ENCODE measurements around the gene IFNGR1. TPM values are rescaled to one million over a fixed set of nuclear protein-coding genes. Genes with fewer than 3 reads are reported as not detected.
"Not testable (repeated sequence)": the region's sequence is repeated elsewhere in the genome, so short reads cannot be mapped to it uniquely, and the experiment has no call there.

IFNGR1 gene
- total and polyA plus RNA-seq, 4 donors = 60.4 to 136 (median 92.4) TPM

DNA sequence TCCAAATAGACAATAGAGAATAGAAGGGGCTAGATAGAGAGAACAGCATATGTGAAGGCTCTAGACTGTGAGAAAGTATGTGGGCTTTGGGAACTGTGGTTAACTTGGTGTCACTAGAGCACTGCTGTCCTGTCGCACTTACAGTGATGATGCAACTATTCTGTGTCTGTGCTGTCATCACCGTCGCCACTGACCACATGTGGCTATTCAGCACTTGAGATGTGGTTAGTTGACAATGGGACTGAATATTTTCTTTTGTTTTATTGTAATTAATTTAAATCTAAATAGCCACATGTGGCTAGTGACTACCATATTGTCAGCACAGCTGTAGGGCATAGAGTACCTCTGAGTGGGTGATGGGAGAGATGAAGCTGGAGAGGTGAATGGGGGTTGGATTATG lies 39.0 kb upstream of the IFNGR1 start:
- no peak overlapping the region for H3K27ac ChIP-seq (ENCODE audit: low read depth, low read length)
- peaks cover 3% of the 10 kb centered on the region for H3K4me1 ChIP-seq (ENCODE audit: control insufficient read depth, insufficient read depth, low read length)
- WGBS (ENCODE audit: insufficient coverage) = 88% methylated on average over 1 of the region's 3 CpGs
- no peak for DNase-seq (ENCODE audit: low read depth in 4 of 6, low spot score in 6 of 6)
- H3K36me3 ChIP-seq (ENCODE audit: control insufficient read depth, insufficient read depth, low read length) = no peaks in the 10 kb centered on the region
- no peak overlapping the region for H3K4me3 ChIP-seq (ENCODE audit: low read depth, low read length)
- H3K27me3 ChIP-seq (ENCODE audit: control insufficient read depth, insufficient read depth, low read length) = no peaks in the 10 kb centered on the region
- H3K9me3 ChIP-seq (ENCODE audit: control insufficient read depth, insufficient read depth, low read length) = no peaks in the 10 kb centered on the region

DNA sequence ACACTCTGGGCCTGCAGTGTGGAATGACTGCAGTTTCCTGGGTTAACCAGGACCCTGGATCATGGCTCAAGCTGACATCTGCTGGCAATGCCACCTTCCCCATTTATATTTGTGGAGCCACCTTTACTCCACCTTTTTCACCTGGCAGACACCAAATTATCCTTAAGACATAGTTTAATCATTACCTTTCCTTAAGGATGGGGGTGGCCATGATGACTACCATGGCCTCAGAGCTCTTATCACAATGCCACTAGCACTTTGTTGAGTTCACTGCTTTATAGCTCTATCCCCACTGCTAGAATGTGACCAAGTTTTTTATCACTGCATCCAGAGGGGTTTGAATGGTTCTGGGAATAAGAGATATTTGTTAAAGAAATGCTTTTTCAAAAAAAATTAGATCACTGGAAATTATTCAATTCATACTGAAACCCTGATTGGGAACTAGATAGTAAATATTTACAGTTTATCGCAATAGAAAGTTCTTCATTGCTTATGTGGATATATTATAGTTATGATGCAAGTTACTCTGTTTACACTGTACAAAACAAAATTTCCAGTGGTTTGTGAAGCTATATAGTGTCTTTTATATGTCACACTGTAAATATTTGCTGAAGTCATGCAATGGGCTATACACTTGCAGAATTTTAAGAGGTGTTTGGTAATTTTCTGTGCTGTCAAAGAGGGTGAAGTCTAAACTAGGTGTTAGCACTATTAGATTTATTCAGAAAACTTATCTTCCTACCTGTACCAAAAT lies 37.3 kb upstream of the IFNGR1 start:
- Histone ChIP-seq H3K36me3 (ENCODE audit: control insufficient read depth, insufficient read depth, low read length) (no peaks in the 10 kb centered on the region), H3K27me3 (ENCODE audit: control insufficient read depth, insufficient read depth, low read length) (no peaks in the 10 kb centered on the region), H3K27ac (ENCODE audit: low read depth, low read length) (no peak overlapping the region), H3K4me3 (ENCODE audit: low read depth, low read length) (no peak overlapping the region), H3K9me3 (ENCODE audit: control insufficient read depth, insufficient read depth, low read length) (no peaks in the 10 kb centered on the region), H3K4me1 (ENCODE audit: control insufficient read depth, insufficient read depth, low read length) (peaks cover 3% of the 10 kb centered on the region)
- DNase-seq (ENCODE audit: low read depth in 4 of 6, low spot score in 6 of 6) = no peak
- no CpG with 5 or more reads among the region's 1 CpG for WGBS (ENCODE audit: insufficient coverage)

DNA sequence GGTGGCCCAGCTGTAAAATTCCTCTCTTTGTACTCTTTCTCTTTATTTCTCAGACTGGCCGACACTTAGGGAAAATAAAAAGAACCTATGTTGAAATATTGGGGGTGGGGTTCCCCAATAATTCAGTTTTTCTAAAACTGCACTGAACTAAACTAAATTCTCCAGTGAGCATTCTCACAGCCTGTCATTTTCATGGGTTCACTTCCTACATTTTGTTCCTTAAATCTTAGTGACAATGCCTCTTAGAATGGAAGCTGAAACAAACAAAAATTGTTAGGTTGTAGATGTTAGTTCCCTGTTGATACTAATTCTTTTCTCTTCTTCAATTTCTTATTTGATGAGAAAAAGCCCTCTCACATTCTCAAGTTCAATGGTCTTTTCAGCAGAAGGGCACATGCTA lies 35.8 kb upstream of the IFNGR1 start:
- no peak for DNase-seq (ENCODE audit: low read depth in 4 of 6, low spot score in 6 of 6)
- Histone ChIP-seq H3K27ac (ENCODE audit: low read depth, low read length) (no peak overlapping the region), H3K27me3 (ENCODE audit: control insufficient read depth, insufficient read depth, low read length) (no peaks in the 10 kb centered on the region), H3K4me3 (ENCODE audit: low read depth, low read length) (no peak overlapping the region), H3K4me1 (ENCODE audit: control insufficient read depth, insufficient read depth, low read length) (no peaks in the 10 kb centered on the region), H3K9me3 (ENCODE audit: control insufficient read depth, insufficient read depth, low read length) (no peaks in the 10 kb centered on the region), H3K36me3 (ENCODE audit: control insufficient read depth, insufficient read depth, low read length) (no peaks in the 10 kb centered on the region)
- WGBS (ENCODE audit: insufficient coverage) = no CpG with 5 or more reads among the region's 1 CpG

DNA sequence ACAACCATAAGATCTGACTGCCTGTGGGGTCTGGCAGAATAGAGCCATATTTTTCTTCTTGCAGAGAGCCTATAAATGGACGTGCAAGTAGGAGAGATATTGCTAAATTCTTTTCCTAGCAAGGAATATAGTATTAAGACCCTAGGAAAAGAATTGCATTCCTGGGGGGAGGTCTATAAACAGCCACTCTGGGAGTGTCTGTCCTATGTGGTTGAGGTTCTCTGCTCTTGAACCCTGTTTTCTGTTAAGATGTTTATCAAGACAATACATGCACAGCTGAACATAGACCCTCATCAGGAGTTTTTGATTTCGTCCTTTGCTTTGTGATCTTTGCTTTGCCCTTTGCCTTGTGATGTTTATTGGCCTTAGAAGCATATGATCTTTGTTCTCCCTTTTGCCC lies 35.2 kb upstream of the IFNGR1 start:
- not testable (repeated sequence) for H3K36me3 ChIP-seq (ENCODE audit: control insufficient read depth, insufficient read depth, low read length); H3K4me3 ChIP-seq (ENCODE audit: low read depth, low read length); DNase-seq (ENCODE audit: low read depth in 4 of 6, low spot score in 6 of 6); H3K27me3 ChIP-seq (ENCODE audit: control insufficient read depth, insufficient read depth, low read length); H3K9me3 ChIP-seq (ENCODE audit: control insufficient read depth, insufficient read depth, low read length); H3K27ac ChIP-seq (ENCODE audit: low read depth, low read length); H3K4me1 ChIP-seq (ENCODE audit: control insufficient read depth, insufficient read depth, low read length)
- WGBS (ENCODE audit: insufficient coverage) = no CpG with 5 or more reads among the region's 2 CpGs

DNA sequence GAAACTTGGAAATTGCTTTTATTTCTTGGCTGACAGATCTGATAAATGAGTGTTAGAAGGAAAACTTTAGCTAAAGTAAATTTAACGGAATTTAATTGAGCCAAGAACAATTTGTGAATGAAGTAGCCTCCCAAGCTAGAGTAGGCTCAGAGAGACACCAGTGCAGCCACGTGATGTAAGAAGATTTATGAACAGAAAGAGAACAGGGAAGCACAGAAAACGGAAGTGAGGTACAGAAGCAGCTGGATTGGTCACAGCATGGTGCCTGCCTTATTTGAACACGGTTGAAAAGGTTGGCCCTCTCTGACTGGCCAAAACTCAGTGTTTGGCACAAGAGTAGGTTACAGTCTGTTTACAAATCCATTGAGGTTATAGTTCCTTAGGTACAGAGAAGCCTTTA lies 29.5 kb upstream of the IFNGR1 start:
- H3K9me3 ChIP-seq (ENCODE audit: control insufficient read depth, insufficient read depth, low read length) = no peaks in the 10 kb centered on the region
- no peaks in the 10 kb centered on the region for H3K27me3 ChIP-seq (ENCODE audit: control insufficient read depth, insufficient read depth, low read length)
- DNase-seq (ENCODE audit: low read depth in 4 of 6, low spot score in 6 of 6) = peak in 1 of 6 donors; percentile 8
- no peak overlapping the region for H3K27ac ChIP-seq (ENCODE audit: low read depth, low read length)
- no peak overlapping the region for H3K4me3 ChIP-seq (ENCODE audit: low read depth, low read length)
- no peaks in the 10 kb centered on the region for H3K36me3 ChIP-seq (ENCODE audit: control insufficient read depth, insufficient read depth, low read length)
- WGBS (ENCODE audit: insufficient coverage) = 36% methylated on average over 4 of the region's 4 CpGs
- H3K4me1 ChIP-seq (ENCODE audit: control insufficient read depth, insufficient read depth, low read length) = no peaks in the 10 kb centered on the region

DNA sequence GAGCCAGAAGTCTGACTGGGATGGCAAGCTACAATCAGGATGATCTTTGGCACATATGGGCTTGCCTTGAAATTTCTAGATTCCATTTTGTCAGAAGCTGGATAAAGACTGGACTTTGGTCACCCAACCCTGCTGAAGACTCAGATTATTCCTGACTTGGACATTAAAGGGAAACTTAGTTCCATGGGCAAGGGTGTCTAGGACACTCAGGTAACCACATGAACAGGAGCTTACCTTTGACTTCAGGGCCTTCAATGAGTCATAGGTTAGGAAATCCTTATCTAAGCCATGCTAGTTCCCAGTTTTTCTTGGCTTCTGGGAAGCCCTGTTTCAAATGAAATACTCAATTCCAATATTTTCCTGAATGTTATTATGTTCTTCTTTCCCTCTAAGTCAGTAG lies 28.5 kb upstream of the IFNGR1 start:
- no peaks in the 10 kb centered on the region for H3K9me3 ChIP-seq (ENCODE audit: control insufficient read depth, insufficient read depth, low read length)
- H3K4me1 ChIP-seq (ENCODE audit: control insufficient read depth, insufficient read depth, low read length) = no peaks in the 10 kb centered on the region
- no peak overlapping the region for H3K27ac ChIP-seq (ENCODE audit: low read depth, low read length)
- no peaks in the 10 kb centered on the region for H3K27me3 ChIP-seq (ENCODE audit: control insufficient read depth, insufficient read depth, low read length)
- no peak for DNase-seq (ENCODE audit: low read depth in 4 of 6, low spot score in 6 of 6)
- H3K36me3 ChIP-seq (ENCODE audit: control insufficient read depth, insufficient read depth, low read length) = no peaks in the 10 kb centered on the region
- H3K4me3 ChIP-seq (ENCODE audit: low read depth, low read length) = no peak overlapping the region

DNA sequence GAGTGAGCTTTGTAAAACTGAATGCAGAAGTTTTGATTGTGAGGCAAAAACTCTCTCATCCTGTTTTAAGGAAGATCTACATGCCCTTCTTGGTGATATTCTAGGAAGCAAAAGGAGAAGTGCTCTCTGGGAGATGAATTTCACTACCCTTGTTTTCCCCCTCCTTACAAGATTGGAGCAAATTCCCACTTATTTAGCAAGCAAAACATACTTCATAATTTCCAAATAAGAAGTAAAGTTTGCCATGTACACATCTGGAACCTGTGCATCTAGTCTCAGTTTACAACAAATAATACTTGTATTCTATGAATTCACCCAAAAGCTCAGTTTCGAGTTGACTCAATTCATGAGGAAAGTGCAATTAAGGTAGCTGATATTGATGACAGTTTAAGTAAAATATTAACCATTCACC lies 27.6 kb upstream of the IFNGR1 start:
- no peak overlapping the region for H3K4me3 ChIP-seq (ENCODE audit: low read depth, low read length)
- WGBS (ENCODE audit: insufficient coverage) = no CpG with 5 or more reads among the region's 1 CpG

DNA sequence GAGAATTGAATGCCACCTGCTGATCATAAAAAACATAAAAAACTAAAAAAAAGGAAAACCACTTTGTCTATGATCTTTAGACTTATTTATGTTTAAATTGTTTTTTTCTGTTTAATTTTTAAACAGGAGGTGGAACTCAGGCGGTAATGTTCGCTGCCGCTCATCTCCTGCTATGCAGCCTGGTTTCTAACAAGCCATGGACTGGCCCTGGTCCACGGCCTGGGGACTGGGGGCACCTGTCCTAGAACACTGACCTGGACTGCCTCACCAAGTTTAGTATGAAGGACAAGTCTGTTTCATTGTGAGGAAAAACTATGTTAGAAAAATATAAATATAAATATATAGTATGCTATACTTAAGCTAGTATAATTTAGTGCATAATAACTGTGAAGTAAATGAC lies 27.0 kb upstream of the IFNGR1 start:
- Histone ChIP-seq H3K36me3 (ENCODE audit: control insufficient read depth, insufficient read depth, low read length) (no peaks in the 10 kb centered on the region), H3K27me3 (ENCODE audit: control insufficient read depth, insufficient read depth, low read length) (no peaks in the 10 kb centered on the region), H3K4me1 (ENCODE audit: control insufficient read depth, insufficient read depth, low read length) (no peaks in the 10 kb centered on the region), H3K9me3 (ENCODE audit: control insufficient read depth, insufficient read depth, low read length) (no peaks in the 10 kb centered on the region), H3K27ac (ENCODE audit: low read depth, low read length) (no peak overlapping the region), H3K4me3 (ENCODE audit: low read depth, low read length) (no peak overlapping the region)
- no peak for DNase-seq (ENCODE audit: low read depth in 4 of 6, low spot score in 6 of 6)
- 89% methylated on average over 3 of the region's 4 CpGs for WGBS (ENCODE audit: insufficient coverage)

More for the DNA sequence above, 27.6 kb upstream of the IFNGR1 start:
- no peaks in the 10 kb centered on the region for H3K36me3 ChIP-seq (ENCODE audit: control insufficient read depth, insufficient read depth, low read length)
- DNase-seq (ENCODE audit: low read depth in 4 of 6, low spot score in 6 of 6) = no peak
- no peaks in the 10 kb centered on the region for H3K4me1 ChIP-seq (ENCODE audit: control insufficient read depth, insufficient read depth, low read length)
- no peaks in the 10 kb centered on the region for H3K27me3 ChIP-seq (ENCODE audit: control insufficient read depth, insufficient read depth, low read length)
- no peaks in the 10 kb centered on the region for H3K9me3 ChIP-seq (ENCODE audit: control insufficient read depth, insufficient read depth, low read length)
- H3K27ac ChIP-seq (ENCODE audit: low read depth, low read length) = no peak overlapping the region

DNA sequence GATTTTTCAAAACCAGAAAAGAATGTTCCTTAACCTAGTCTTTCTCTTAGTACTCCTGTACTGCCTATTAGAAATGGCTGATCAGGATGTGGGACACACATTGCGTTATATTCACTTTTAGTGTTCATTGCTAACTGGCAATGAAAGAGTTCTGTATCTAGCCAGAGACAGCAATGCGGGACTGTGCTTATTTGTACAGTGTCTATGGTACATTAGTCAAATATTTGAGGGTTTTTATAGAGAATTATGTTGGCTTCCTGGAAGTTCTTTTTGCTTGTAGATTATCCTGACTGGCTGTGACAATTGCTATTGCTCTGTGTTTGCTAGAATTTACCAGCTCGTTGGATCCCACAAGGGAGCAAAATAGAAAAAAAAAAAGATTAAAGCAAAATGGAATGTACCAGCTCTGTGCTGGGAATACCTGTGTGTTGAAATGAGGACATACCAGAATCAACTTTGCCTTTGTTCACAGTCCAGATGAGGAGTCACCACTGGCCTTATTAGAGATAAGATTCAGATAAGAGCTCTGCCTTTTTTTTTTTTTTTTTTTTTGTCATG lies 22.4 kb upstream of the IFNGR1 start:
- WGBS (ENCODE audit: insufficient coverage) = 70% methylated on average over 3 of the region's 3 CpGs
- no peaks in the 10 kb centered on the region for H3K9me3 ChIP-seq (ENCODE audit: control insufficient read depth, insufficient read depth, low read length)
- no peaks in the 10 kb centered on the region for H3K27me3 ChIP-seq (ENCODE audit: control insufficient read depth, insufficient read depth, low read length)
- no peaks in the 10 kb centered on the region for H3K36me3 ChIP-seq (ENCODE audit: control insufficient read depth, insufficient read depth, low read length)
- no peak overlapping the region for H3K27ac ChIP-seq (ENCODE audit: low read depth, low read length)
- no peaks in the 10 kb centered on the region for H3K4me1 ChIP-seq (ENCODE audit: control insufficient read depth, insufficient read depth, low read length)
- no peak overlapping the region for H3K4me3 ChIP-seq (ENCODE audit: low read depth, low read length)
- peak in 1 of 6 donors; percentile 20 for DNase-seq (ENCODE audit: low read depth in 4 of 6, low spot score in 6 of 6)

DNA sequence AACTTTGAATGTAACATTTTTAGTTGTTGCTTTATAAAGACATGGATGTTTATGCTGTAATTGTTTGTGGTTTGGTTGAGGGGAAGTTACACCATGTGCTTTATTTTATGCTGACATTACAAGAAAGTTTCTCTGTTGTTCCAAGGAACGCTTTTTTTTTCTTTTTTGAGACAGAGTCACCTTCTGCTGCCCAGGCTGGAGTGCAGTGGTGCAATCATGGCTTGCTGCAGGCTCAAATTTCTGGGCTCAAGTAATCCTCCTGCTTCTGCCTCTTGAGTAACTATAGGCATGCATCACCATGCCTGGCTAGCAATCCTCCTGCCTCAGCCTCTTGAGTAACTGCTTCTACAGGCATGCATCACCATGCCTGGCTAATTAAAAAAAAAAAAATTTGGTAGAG lies 21.0 kb upstream of the IFNGR1 start:
- H3K9me3 ChIP-seq (ENCODE audit: control insufficient read depth, insufficient read depth, low read length) = no peaks in the 10 kb centered on the region
- no peaks in the 10 kb centered on the region for H3K36me3 ChIP-seq (ENCODE audit: control insufficient read depth, insufficient read depth, low read length)
- DNase-seq (ENCODE audit: low read depth in 4 of 6, low spot score in 6 of 6) = no peak
- no peaks in the 10 kb centered on the region for H3K4me1 ChIP-seq (ENCODE audit: control insufficient read depth, insufficient read depth, low read length)
- no peaks in the 10 kb centered on the region for H3K27me3 ChIP-seq (ENCODE audit: control insufficient read depth, insufficient read depth, low read length)
- no peak overlapping the region for H3K4me3 ChIP-seq (ENCODE audit: low read depth, low read length)
- H3K27ac ChIP-seq (ENCODE audit: low read depth, low read length) = no peak overlapping the region
- 70% methylated on average over 1 of the region's 1 CpG for WGBS (ENCODE audit: insufficient coverage)
